HG03097 (cell line): ENCODE results near the gene EXTL2.
"Not testable (repeated sequence)": the region's sequence is repeated elsewhere in the genome, so short reads cannot be mapped to it uniquely, and the experiment has no call there.

Experiments
- ATAC-seq: cut with Tn5 transposase; IDR thresholded peaks from one replicate; pipeline ENCODE4 v1.9.1; 2021; ENCODE audit not compliant: unreplicated experiment, low FRiP score

Gene EXTL2

DNA sequence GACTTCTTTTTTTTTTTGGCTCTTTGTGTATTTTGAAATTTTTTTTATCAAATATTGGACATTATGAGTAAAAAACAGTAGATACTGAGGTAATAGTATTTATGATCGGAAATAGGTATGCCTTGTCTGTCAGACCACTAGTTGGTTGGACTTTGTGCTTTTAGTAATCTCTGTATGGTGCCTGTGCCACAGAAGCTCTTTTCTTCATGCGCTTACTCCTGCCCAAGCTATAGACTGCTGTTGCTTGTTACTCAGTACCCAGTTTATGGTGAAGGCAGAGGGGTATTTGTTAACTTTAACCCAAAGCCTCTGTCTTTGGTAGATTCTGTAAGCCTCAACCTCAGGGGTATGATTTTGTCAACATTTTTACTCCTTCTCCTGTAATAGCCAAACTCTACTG lies 9.9 kb upstream of the EXTL2 start:
- no peak for ATAC-seq

DNA sequence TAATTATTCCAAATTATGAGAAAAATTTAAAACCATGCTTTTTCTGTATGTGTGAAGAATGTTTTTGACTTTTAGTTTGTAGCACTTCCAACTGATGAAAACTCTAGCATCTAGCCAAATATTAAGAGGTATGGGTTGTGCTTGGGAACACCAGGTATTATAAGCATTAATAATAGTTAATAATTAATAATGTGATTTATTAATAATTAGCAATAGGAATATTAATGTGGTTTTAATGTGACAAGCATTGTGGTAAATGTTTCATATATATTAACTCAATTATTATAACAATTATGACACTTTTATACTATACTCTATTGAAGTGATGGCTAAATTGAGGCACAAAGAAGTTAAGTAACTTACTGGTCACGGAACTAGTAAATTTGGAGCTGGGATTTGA lies 9.1 kb upstream of the EXTL2 start:
- ATAC-seq = no peak

DNA sequence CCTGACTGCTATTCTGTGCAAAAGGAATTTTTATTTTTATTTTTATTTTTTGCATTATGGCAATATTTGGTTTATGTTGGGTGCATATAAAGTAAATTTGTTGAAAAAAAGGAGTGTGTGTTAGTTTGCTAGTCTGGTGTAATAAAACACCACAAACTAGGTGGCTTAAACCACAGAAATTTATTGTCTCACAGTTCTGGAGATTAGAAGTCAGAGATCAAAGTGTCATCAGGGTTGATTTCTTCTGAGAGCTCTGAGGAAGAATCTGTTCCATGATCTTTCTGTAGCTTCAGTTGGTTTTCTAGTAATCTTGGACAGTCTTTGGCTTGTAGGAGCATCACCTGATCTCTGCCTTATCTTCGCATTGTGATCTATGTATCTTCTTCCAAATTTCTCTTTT lies 7.7 kb upstream of the EXTL2 start:
- ATAC-seq = no peak

DNA sequence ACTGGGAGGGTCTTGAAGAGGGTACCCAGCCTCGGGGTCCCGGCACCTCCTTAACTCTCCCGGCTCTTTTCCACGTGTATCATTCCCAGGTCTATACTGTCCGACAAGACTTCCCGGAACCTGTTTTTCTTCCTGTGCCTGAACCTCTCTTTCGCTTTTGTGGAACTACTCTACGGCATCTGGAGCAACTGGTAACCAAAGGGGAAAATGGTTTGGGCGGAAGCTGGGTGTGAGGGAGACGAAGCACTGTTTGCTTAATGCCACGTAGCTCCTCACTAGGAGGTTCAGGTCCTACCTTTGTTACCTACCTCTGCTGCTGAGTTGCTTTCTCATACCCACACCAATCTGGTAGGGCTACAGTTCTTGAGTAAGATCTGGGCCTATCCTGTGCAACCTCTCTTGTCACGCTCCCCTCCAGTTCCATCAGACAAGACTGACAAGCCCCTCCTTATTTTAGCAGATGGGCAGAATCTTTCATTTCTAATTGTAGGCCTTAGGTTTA lies 1.9 kb upstream of the EXTL2 start:
- ATAC-seq = peak; percentile 24

DNA sequence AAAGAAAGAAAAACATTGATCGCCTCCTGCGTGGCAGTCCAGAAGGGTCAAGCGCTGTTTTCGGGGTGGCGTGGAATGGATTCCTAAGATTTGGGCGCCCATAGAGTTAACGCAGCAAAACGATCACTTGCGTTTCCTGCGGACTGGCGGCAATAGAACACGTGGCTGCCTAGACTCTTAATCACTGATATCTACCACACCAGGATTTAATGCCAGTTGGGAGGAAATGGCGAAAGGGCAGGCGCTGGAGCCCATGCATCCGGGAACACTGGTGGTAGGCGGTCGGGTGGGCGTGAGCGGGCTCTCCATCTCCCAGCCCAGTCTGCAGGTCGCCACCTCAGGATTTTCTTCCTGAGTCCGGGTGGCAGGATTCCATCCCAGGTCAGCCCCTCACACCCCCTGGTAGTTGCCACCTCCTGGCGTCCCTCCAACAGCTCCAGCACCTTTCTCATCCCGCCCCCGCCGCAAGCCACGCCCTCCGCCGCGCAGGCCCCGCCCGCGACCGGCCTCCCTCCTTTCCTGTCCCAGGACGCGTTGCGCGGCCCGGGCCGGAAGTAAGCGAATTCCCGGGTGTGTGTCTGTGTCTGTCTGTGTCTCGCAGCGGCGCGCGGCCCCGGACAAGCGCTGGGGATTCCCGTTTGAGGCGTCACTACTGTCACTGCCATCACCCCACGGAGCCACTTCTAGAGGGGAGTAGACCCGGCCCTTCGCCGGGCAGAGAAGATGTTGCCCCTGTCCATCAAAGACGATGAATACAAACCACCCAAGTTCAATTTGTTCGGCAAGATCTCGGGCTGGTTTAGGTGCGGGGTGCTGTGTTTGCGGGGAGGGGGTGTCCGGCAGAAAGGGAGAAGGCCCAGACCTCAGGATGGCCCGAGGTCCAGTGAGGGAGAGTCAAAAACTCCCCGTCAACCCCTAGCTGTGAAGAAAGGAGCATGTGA lies 1.2 kb upstream of the EXTL2 start, which contains the start of gene SLC30A7:
Gene SLC30A7, plus strand, starts transcription at position 551 of the 941 bp plus-strand sequence. Its CDS starts 173 bp downstream, at position 724.
- ATAC-seq = peak; percentile 71

DNA sequence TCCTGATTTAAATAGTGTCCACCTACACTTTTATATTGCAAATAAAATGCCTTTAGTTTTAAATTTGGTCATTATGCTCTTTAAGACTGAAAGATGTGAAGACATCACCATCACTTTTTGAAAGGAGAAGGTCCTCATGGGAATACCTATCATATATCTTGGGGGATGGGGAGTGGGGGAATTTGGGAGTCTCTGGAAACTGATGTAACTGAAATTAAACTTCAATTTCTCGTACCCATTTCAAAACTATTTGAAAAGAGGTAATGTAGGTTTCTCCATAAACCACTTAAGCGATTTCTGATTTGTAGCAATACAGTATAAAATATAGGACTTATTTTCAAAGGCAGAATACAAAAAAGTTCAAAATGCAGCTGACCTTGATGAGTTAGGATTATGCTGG lies 924 bp downstream of the EXTL2 start:
- no peak for ATAC-seq

DNA sequence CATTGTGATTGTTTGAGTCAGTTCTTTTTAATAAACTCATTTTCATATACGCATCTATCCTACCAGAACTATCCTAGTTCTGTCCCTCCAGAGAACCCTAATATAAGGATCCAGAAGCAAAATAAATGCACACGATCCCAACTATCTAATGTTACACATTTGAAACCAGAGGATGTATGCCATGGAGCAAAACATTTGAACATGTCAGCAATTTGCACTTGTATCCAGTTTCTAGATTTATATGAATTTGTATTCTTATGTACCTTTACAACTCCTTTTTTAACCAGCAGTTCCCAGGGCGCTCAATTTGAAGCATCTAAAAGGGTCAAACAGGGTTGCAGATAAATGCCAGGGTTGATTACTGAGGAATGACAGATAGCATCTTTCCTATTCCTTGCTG lies 2.1 kb downstream of the EXTL2 start:
- no peak for ATAC-seq

DNA sequence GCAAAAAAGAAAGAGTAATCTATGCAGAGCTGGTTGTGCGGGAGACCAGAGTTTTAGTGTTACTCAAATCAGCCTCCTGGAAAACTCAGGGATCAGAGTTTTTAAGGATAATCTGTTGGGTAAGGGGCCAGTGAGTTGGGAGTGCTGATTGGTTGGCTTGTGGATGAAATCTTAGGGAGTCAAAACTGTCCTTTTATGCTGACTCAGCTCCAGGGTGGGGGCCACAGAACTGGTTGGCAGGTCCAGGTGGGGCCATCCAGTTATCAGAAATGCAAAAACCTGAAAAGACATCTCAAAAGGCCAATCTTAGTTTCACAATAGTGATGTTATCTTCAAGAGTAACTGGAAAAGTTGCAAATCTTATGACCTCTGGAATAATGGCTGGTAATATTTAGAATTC lies 3.3 kb downstream of the EXTL2 start:
- no peak for ATAC-seq

DNA sequence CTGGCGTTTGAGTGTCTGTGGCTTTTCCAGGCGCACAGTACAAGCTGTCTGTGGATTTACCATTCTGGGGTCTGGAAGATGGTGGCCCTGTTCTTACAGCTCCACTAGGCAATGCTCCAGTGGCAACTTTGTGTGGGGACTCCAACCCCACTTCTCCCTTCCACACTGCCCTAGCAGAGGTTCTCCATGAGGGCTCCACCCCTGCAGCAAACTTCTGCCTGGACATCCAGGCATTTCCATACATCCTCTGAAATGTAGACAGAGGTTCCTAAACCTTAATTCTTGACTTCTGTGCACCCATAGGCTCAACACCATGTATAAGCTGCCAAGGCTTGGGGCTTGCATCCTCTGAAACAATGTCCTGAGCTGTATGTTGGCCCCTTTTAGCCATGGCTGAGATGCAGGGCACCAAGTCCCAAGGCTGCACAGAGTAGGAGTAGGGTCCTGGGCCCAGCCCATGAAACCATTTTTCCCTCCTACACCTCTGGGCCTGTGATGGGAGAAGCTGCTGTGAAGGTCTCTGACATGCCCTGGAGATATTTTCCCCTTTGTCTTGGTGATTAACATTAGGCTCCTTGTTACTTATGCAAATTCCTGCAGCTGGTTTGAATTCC lies 4.7 kb downstream of the EXTL2 start:
- not testable (repeated sequence) for ATAC-seq

DNA sequence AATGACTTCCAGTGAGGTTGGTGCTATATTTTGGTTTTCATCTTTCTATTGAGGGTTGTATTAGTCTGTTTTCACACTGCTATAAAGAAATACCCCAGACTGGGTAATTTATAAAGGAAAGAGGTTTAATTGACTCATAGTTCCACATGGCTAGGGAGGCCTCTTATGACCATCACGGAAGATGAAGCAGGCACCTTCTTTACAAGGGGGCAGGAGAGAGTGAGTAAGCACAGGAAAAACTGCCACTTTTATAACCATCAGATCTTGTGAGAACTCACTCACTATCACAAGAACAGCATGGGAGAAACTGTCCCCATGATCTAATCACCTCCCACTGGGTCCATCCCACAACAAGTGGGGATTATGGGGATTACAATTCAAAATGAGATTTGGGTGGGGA lies 5.6 kb downstream of the EXTL2 start:
- ATAC-seq = not testable (repeated sequence)

DNA sequence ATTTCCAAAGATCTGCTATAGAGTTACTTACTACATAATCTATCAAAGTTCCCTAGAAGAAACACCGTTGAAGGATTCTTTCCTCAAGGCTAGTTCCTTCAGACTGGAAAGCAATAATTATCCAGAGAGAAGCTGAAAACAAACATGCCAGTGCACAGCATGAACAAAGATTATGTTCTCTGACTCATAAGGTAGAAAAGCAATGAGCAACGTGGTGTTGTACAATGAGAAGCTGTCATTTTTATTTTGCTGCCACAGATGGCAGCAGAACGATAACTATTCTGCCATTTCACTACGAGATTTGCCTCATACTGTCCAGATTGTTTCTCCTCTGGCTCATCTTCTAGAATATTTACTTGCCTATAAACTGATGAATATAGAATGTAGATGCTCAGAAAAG lies 10.7 kb downstream of the EXTL2 start:
- no peak for ATAC-seq

DNA sequence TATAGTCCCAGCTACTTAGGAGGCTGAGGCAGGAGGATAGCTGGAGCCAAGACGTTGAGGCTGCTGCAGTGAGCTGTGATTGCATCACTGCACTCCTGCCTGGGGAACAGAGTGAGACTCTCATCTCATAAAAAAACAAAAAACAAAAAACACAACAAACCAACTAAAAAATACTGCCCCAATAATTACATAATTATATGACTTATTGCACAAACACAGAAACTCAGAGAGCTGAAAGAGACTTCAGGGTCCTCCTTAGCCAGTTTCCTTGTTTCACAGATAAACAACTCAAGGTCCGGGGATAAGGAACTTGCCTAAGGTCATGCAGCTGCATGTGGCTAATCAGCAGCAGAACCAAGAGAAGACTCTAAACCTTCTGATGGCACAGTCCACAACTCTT lies 11.9 kb downstream of the EXTL2 start:
- ATAC-seq = no peak

DNA sequence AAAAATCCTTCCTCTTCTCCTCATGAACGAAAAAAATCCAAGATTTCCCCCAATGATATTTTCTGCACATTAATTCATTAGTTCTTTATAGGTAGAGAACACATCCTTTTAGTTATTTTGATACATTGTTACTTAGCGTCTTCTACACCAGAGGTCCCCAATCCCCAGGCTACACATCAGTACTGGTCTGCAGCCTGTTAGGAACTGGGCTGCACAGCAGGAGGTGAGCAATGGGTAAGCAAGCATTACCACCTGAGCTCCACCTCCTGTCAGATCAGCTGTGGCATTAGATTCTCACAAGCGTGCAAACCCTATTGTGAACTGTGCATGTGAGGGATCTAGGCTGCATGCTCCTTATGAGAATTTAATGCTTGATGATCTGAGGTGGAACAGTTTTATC lies 13.0 kb downstream of the EXTL2 start:
- no peak for ATAC-seq

DNA sequence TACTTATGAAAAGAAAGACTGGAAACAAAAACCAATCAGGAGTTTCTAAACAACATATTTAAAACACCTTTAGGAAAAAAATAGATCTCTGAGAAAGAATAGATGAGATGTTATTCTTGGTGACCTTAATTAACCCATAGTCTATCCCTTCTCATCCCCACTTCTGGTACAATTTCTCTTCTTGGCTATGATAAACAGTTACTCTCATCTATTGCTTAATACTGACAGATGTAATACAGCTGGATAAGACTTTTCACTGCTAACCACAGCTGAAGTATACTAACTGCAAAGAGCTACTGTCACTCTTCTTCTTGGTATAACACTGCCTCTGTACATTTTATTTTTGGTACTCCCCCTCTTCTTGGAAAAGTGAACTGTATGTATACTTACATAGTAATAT lies 15.2 kb downstream of the EXTL2 start:
- ATAC-seq = no peak

DNA sequence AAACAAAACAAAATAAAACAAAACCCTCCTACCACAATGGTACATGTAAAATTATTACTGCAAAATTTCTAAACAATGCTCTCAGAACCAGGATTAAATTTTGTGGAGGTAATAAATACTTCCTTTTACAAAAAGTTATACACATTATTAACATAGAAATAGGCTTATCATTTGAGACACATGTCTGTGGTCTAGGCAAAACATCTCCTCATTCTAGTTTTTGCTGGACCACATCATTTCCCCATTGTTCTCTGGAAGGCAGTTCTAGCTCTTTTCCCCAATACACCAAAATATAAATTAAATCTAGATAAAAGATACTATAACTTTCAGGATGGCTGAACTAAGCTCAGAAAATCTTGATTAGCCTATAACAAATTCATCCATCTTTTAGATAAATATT lies 18.4 kb downstream of the EXTL2 start:
- ATAC-seq = no peak

DNA sequence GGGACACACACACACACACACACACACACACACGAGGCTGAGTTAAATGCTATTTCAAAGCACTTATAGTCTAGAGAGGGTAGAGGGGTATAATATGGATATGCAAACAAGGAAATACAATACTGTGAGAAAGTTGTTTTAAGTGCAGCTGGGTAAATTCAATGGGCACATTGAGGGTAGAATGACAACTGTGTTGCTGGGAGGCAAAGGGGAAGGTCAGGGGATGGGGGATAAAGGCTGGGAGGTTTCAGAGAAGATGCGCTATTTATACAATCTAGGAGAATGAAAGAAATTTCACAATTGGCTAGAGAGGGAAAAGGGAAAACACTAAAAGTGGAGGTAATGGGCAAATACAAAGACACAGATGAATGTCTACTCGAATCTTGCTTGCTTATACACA lies 19.4 kb downstream of the EXTL2 start:
- ATAC-seq = no peak

DNA sequence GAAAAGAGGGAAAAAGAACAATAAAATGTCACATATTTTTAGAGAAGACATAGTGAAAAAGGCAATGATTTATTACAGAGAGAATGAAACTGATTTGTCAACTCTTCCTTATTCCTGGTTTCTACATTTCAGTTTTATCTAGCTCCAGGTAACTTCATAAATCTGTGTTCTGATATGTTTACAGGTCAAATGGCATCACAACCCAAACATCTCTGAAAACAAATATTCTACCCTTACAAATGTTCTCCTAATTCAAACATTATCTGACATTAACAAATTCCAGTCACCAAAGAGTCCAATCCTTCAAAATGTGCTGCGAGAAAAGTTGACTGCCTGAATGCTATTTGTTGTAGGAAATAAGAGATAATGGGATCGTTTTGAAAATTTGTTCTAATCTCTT lies 20.2 kb downstream of the EXTL2 start:
- no peak for ATAC-seq

DNA sequence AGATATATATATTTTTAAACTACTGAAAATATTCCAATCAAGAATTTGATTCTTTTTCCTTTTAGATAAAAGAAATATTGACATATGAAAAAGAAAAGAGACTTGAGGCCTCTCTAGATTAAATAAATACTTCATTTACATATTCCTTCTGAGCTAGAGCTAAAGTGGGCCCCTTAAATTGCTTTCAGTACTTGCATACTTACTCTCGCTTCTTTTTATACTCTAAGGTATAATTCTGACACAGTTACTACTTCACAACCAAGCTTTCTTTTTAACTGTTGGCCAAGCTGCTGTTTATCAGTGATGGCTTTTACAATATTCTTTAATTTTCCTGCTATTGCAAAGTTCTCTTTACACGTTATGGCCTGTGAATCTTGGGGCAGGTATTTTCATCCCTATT lies 24.6 kb downstream of the EXTL2 start:
- ATAC-seq = no peak

DNA sequence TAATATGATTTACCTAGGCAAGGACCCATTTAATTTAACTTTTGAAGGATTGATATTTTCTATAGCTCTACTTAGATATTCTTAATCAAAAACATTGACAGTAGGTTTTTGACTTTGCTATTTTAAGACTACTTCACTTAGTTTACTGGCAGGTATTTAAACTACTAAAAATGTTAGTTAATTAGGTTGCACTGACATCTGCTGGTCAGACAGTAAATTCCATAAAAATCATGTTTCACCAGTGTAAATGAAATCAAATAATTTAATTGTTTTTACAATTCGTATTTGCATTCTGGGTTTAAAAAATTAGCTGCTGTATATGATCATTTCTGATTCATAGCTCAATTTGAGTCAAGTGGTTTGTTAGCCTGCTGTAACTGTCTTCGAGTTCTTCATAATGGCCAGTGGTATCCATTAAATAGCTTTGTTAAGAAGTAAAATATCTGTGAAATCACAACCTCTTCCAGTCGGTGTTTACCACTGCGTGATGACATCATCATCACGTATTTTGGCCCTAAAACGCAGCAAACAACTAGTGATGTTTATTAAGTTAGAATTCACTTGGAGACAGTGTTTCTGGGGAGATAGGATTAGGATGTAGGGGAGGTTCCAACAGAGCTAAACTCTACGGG lies 26.2 kb downstream of the EXTL2 start:
- no peak for ATAC-seq

DNA sequence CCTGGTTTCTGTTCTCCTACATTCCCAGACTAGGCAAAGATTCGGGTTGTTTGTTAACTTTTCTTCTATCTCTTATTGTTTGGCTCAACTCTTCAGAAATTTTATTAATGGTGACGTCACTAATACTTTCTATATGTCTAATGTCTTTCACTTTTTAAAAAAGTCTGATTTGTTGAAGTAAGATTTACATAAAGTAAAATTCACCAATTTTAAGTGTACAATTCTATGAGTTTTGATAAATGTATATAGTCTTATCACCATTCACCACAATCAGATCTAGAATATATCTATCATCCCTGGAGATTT lies 27.8 kb downstream of the EXTL2 start:
- ATAC-seq = no peak

DNA sequence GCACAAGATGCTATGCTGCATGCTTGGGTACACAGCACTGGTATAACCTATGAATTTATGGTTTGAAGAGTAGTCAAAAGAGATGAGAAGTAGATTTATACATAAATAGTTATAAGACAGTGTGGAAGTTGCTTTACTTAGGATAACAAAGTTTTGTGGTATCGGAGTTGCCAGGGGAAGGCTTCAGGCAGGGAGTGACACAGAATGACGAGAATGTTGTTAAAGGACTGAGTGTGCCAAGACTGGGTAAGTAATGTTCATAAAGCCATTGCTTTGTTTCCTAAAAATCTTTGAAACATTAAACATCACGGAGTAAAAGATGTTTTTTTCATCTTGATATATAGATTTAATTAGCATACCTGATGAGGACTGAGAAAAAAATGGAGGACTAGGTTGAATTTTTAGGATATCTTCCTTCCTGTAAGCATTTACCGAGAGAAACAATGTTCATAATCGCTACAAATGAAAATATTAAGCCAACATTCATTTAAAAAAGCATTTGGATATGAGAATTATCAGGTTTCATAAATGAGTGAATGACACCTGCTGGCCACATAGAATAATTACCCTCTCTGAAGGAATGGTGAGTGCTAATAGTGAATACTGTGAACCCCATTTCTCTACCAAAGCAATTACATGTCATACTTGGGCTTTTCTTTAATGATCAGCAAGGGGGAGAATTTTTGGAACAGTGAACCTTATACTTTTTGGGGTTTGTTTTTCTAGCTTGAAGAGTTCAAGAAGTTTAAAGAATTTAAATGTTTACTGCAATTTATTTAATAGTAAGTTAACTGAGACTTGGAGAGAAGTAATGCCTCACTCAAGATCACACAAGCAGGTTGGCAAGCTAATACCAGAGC lies 28.4 kb downstream of the EXTL2 start:
- ATAC-seq = no peak
